Gastrocnemius medialis (tissue), 4 donors: Measurements from ENCODE around the gene PDK4. TPM values are rescaled to one million over a fixed set of nuclear protein-coding genes. Genes with fewer than 3 reads are reported as not detected.
A peak's percentile ranks its signal among the peaks of the same experiment; 100 is the strongest.

Source experiments
- ATAC-seq, 2 donors: fragments of 150-250 bp; one replicate each; pipeline ENCODE4 v1.9.1; 2016
- DNase-seq, 2 donors: peaks; one replicate each; pipeline ENCODE4 v3.0.0-alpha.2; 2019
- H3K27ac ChIP-seq, 4 donors: fragments of 200-600 bp; sonication (generic); 1 replicate in 1 of 4; 2 replicates in 3 of 4; pipeline ENCODE4 v1.5.1; 2016 to 2018; ENCODE audit warnings: mild to moderate bottlenecking in 2 of 4, moderate library complexity in 1 of 4
- H3K27me3 ChIP-seq, 3 donors: fragments of 200-600 bp; sonication (generic) in 2 of 3; 1 replicate in 1 of 3; 2 replicates in 2 of 3; pipeline versions ENCODE4 v1.5.1 to v1.6.0; 2016 to 2019; ENCODE audit warnings: mild to moderate bottlenecking in 1 of 3, moderate library complexity in 1 of 3
- H3K36me3 ChIP-seq, 2 donors: fragments of 200-600 bp; sonication (generic) in 1 of 2; one replicate each; pipeline ENCODE4 v1.5.1; 2017 to 2018
- H3K4me1 ChIP-seq, 2 donors: fragments of 200-600 bp; sonication (generic) in 1 of 2; one replicate each; pipeline ENCODE4 v1.5.1; 2016 to 2017; ENCODE audit warnings: mild to moderate bottlenecking in 2 of 2
- H3K4me3 ChIP-seq, 4 donors: fragments of 200-600 bp; sonication (generic) in 3 of 4; 1 replicate in 1 of 4; 2 replicates in 3 of 4; pipeline ENCODE4 v1.5.1; 2016 to 2019; ENCODE audit warnings: mild to moderate bottlenecking in 2 of 4
- H3K9me3 ChIP-seq, 3 donors: fragments of 200-600 bp; sonication (generic) in 2 of 3; 1 replicate in 1 of 3; 2 replicates in 2 of 3; pipeline ENCODE4 v1.5.1; 2016 to 2019
- CTCF ChIP-seq, 5 experiments: fragments of 450-650 bp in 3 of 5; fragments of 200-600 bp in 2 of 5; sonication (generic) in 2 of 5; IDR thresholded peaks in 4 of 5; conservative IDR thresholded peaks in 1 of 5; 1 replicate in 4 of 5; 2 replicates in 1 of 5; pipeline ENCODE4 v1.5.1; 2016 to 2019; ENCODE audit warnings: antibody characterized with exemption in 5 of 5, mild to moderate bottlenecking in 3 of 5, moderate library complexity in 3 of 5
- POLR2A ChIP-seq, 2 donors: fragments of 450-650 bp; IDR thresholded peaks; one replicate each; pipeline ENCODE4 v1.6.1; 2017; ENCODE audit warnings: antibody characterized with exemption in 2 of 2, mild to moderate bottlenecking in 2 of 2, moderate library complexity in 2 of 2
- in situ Hi-C, 4 donors: fragments of 200-750 bp; cut with MboI; loops; one replicate each; pipeline versions ENCODE4 v1.15.0 to v1.8.0; 2017; ENCODE audit warnings: low sequenced_read_pairs in 4 of 4
- intact Hi-C: fragments of 100-400 bp; cut with DNase I; formaldehyde crosslinking; loops from one replicate; pipeline ENCODE4 v1.15.1; 2023; ENCODE audit warnings: low total_unique reads
- total RNA-seq, 4 donors: library from RNA; depleted of rRNA; stranded (reverse); fragments of >200 nt; gene quantifications; one replicate each; pipeline versions ENCODE4 v1.1.0 to v1.2.3, GENCODE V29; 2016

The PDK4 gene
- 1,000 to 10,000 TPM; 2,371 to 5,827 (median 4,654) TPM for total RNA-seq

DNA sequence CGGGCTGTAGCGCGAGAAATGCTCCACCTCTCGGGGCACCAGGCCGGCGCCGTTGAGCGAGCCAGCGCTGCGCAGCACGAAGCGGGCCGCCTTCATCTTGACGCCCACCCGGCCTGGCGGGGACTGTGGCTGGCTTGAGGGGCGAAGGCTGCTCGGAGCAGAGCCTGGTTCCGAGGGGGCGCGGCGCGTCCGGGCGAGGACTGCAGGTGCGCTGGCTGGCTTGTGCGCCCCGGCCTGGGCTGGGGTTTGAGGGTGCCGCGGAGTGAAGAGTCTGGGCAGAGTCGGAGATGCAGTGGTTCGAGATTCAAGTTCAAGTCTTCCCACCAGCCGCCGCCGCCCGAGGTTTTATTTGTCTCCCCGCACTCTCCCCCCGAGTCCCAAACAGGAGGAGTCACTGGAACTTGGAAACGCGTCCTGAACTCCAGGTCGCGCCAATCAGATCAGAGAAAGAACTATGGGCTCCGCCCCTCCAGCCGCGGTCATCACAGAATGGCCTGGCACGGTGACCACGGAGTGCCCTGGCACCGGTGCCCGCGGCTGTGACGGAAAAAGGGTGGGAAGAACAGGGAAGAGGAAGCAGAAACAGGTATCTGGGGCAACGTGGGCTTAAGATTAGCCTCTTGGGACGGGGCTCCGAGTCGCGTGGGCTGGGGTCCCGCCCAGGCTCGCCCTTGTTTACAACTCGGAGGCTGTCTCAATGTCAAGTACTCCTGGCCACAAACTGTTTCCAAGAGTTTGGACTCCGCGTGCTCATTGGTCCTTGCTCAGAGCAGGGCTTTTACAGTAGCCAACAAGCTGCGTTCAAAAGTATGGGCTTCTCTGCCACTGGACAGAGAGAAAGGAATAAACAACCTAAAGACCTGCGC, at the start of gene PDK4:
PDK4 (minus strand) TSS at position 319 of the 866 bp plus-strand sequence; CDS start at position 96, 223 bp downstream.
- H3K9me3 ChIP-seq = no peaks in the 10 kb centered on the region
- in situ Hi-C loops (loop anchor here in 3 of 4 donors (5.0 to 10.0 kb wide), 3 partner anchors 44 to 88 kb away; no protein-coding TSS in a partner anchor), intact Hi-C loops (loop anchor here (1.0 kb wide), 3 partner anchors 13 to 88 kb away; no protein-coding TSS in a partner anchor)
- peak; percentile 99 for DNase-seq
- H3K4me3 ChIP-seq = peak within 1 kb of the TSS; percentile 78 to 94 (median 87)
- H3K27me3 ChIP-seq = no peaks in the 10 kb centered on the region
- peaks cover 32% of the 10 kb centered on the region in 2 donors for H3K4me1 ChIP-seq
- peak; percentile 95 to 99 for TF ChIP-seq POLR2A (IDR thresholded peaks at IDR 0.05)
- TF ChIP-seq CTCF (IDR thresholded peaks at IDR 0.05 in 4 of 5, conservative IDR thresholded peaks at IDR 0.05 in 1 of 5) = no peak
- peaks cover 25 to 47% of the 10 kb centered on the region in 2 donors for H3K36me3 ChIP-seq
- ATAC-seq = peak; percentile 77 to 80
- H3K27ac ChIP-seq = peak within 1 kb of the TSS; percentile 91 to 97 (median 96)

DNA sequence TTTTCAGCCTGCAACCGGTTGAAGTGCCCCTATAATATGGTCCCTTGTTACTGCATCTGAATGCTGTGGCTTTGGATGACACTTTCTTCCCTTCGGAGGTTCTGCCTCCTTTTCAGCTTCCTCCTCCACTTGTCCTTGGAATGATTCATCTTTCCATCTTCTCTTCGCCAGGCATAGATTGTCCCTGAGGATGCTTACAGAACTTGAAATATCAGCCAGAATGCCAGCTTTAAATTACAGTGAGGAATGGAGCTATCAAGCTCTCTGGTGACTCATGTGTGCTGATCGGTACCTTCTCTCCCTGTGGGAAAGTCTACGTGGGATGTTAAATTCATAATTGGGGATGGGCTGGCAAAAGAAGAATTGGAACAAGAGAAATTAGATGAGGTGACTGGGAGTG, 45.9 kb upstream of the PDK4 start:
- in situ Hi-C loops = no loop called here
- DNase-seq = no peak
- no peak for ATAC-seq
- Histone ChIP-seq H3K9me3 (no peaks in the 10 kb centered on the region), H3K4me3 (no peak overlapping the region), H3K27ac (no peak overlapping the region), H3K27me3 (no peaks in the 10 kb centered on the region), H3K4me1 (peaks cover 10 to 18% of the 10 kb centered on the region in 2 donors), H3K36me3 (no peaks in the 10 kb centered on the region)
- TF ChIP-seq CTCF (IDR thresholded peaks at IDR 0.05 in 4 of 5, conservative IDR thresholded peaks at IDR 0.05 in 1 of 5) = no peak
- TF ChIP-seq POLR2A (IDR thresholded peaks at IDR 0.05) = no peak
- intact Hi-C loops = no loop called here

GRCh38 chr7:95636140-95636940, 40.0 kb upstream of the PDK4 start:
- TF ChIP-seq CTCF (IDR thresholded peaks at IDR 0.05 in 4 of 5, conservative IDR thresholded peaks at IDR 0.05 in 1 of 5) (no peak), POLR2A (IDR thresholded peaks at IDR 0.05) (no peak)
- no peak overlapping the region for H3K4me3 ChIP-seq
- in situ Hi-C loops = no loop called here
- H3K9me3 ChIP-seq = no peaks in the 10 kb centered on the region
- no peak overlapping the region for H3K27ac ChIP-seq
- intact Hi-C loops = no loop called here
- H3K4me1 ChIP-seq = no peaks in the 10 kb centered on the region
- no peaks in the 10 kb centered on the region for H3K27me3 ChIP-seq
- DNase-seq (no peak), ATAC-seq (no peak)
- H3K36me3 ChIP-seq = no peaks in the 10 kb centered on the region

- TF ChIP-seq POLR2A (IDR thresholded peaks at IDR 0.05) = no peak
- Histone ChIP-seq H3K36me3 (no peaks in the 10 kb centered on the region), H3K9me3 (no peaks in the 10 kb centered on the region), H3K27me3 (no peaks in the 10 kb centered on the region), H3K4me3 (no peak overlapping the region), H3K4me1 (peaks cover 18 to 23% of the 10 kb centered on the region in 2 donors), H3K27ac (peak overlapping the region in 3 of 4 donors; percentile 2 to 16 (median 9))
- in situ Hi-C loops = no loop called here
- ATAC-seq (no peak), DNase-seq (peak in 1 of 2 donors; percentile 24)
- intact Hi-C loops = no loop called here
Measured at GRCh38 chr7:95632609-95633008, 36.3 kb upstream of the PDK4 start.

DNA sequence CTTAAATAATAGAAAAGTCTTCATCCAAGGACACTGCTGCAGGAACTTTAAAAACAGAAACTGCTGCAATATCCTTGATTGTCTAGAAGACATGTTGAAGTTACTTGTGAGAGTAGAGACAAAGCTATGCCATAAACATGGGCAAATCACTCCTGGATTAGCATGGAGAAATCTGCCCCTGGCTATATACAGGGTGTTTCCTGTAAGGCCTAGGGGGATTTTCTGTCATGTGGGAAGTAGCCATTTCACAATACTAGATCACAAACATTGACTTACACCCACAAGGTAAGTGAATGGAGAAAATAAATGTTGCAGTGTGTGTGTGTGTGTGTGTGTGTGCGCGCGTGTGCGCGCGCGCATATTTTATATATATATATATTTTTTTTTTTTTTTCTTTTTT, 35.2 kb upstream of the PDK4 start:
- TF ChIP-seq POLR2A (IDR thresholded peaks at IDR 0.05) (no peak), CTCF (IDR thresholded peaks at IDR 0.05 in 4 of 5, conservative IDR thresholded peaks at IDR 0.05 in 1 of 5) (no peak)
- Histone ChIP-seq H3K36me3 (no peaks in the 10 kb centered on the region), H3K9me3 (no peaks in the 10 kb centered on the region), H3K4me3 (no peak overlapping the region), H3K27ac (peak overlapping the region; percentile 28 to 88 (median 82)), H3K27me3 (no peaks in the 10 kb centered on the region), H3K4me1 (peaks cover 18 to 23% of the 10 kb centered on the region in 2 donors)
- ATAC-seq = no peak
- DNase-seq = no peak
- in situ Hi-C loops (no loop called here), intact Hi-C loops (no loop called here)
